Measurements from ENCODE around the gene TMEM132C. TPM values are rescaled to one million over a fixed set of nuclear protein-coding genes. Genes with fewer than 3 reads are reported as not detected.

TMEM132C gene
- total RNA-seq, 1 donor from 2014 or later: 3.9 TPM

GRCh38 chr12:128571906-128572810 is 305.2 kb downstream of the TMEM132C start:
- TF ChIP-seq EZH2phosphoT487 (IDR thresholded peaks at IDR 0.05): no peak
- no peak for TF ChIP-seq EZH2 (IDR thresholded peaks at IDR 0.05)
- no peak for TF ChIP-seq CTCF (IDR thresholded peaks at IDR 0.05)
- H3K4me1 Mint-ChIP-seq: peaks cover 15% of the 10 kb centered on the region

GRCh38 chr12:128573907-128574306 is 306.9 kb downstream of the TMEM132C start:
- H3K4me1 Mint-ChIP-seq: peaks cover 17% of the 10 kb centered on the region
- H4K20me1 ChIP-seq (ENCODE audit: low read depth): no peaks in the 10 kb centered on the region
- H3K27me3 Mint-ChIP-seq (ENCODE audit: insufficient read depth, low read depth): peaks cover 7% of the 10 kb centered on the region
- no peaks in the 10 kb centered on the region for H3K36me3 ChIP-seq
- peaks cover 37% of the 10 kb centered on the region for H3K36me3 Mint-ChIP-seq
- H3K9me3 Mint-ChIP-seq: peaks cover 3% of the 10 kb centered on the region
- H3K4me3 Mint-ChIP-seq: no peak overlapping the region
- no peaks in the 10 kb centered on the region for H3K79me2 ChIP-seq (ENCODE audit: low read depth)
- H3K9me3 ChIP-seq (ENCODE audit: low read depth): no peaks in the 10 kb centered on the region
- no peak overlapping the region for H3K4me2 ChIP-seq
- H3K4me1 ChIP-seq: no peaks in the 10 kb centered on the region
- no peak overlapping the region for H2AFZ ChIP-seq (replicated peaks)
- TF ChIP-seq EZH2 (IDR thresholded peaks at IDR 0.05): no peak
- TF ChIP-seq CTCF (IDR thresholded peaks at IDR 0.05): no peak
- TF ChIP-seq EZH2phosphoT487 (IDR thresholded peaks at IDR 0.05): no peak
- H3K4me3 ChIP-seq: no peak overlapping the region
- no peak overlapping the region for H3K9ac ChIP-seq
- H3K27ac ChIP-seq: no peak overlapping the region
- H3K27me3 ChIP-seq: no peaks in the 10 kb centered on the region
- no peaks in the 10 kb centered on the region for H3F3A ChIP-seq (ENCODE audit: low read depth)
- no peak overlapping the region for H3K27ac Mint-ChIP-seq
- DNase-seq (ENCODE audit: low spot score): no peak

More at GRCh38 chr12:128571906-128572810, 305.2 kb downstream of the TMEM132C start:
- Mint-ChIP-seq H3K4me3 (no peak overlapping the region), H3K36me3 (peaks cover 33% of the 10 kb centered on the region), H3K27me3 (ENCODE audit: insufficient read depth, low read depth) (peaks cover 3% of the 10 kb centered on the region), H3K9me3 (peaks cover 3% of the 10 kb centered on the region), H3K27ac (no peak overlapping the region)
- Histone ChIP-seq H3K9ac (no peak overlapping the region), H3K27ac (no peak overlapping the region), H3K79me2 (ENCODE audit: low read depth) (no peaks in the 10 kb centered on the region), H4K20me1 (ENCODE audit: low read depth) (no peaks in the 10 kb centered on the region), H3K4me3 (no peak overlapping the region), H3K4me2 (no peak overlapping the region), H3K27me3 (no peaks in the 10 kb centered on the region), H3F3A (ENCODE audit: low read depth) (no peaks in the 10 kb centered on the region), H2AFZ (replicated peaks) (no peak overlapping the region), H3K4me1 (no peaks in the 10 kb centered on the region), H3K9me3 (ENCODE audit: low read depth) (no peaks in the 10 kb centered on the region), H3K36me3 (no peaks in the 10 kb centered on the region)
- DNase-seq (ENCODE audit: low spot score): no peak

GRCh38 chr12:128578045-128578444 is 311.1 kb downstream of the TMEM132C start:
- no peak overlapping the region for H3K27ac Mint-ChIP-seq
- no peak overlapping the region for H3K4me3 ChIP-seq
- no peaks in the 10 kb centered on the region for H3K9me3 ChIP-seq (ENCODE audit: low read depth)
- peaks cover 12% of the 10 kb centered on the region for H3K9me3 Mint-ChIP-seq
- no peaks in the 10 kb centered on the region for H3K79me2 ChIP-seq (ENCODE audit: low read depth)
- H3K4me1 ChIP-seq: no peaks in the 10 kb centered on the region
- H3K4me3 Mint-ChIP-seq: no peak overlapping the region
- peaks cover 48% of the 10 kb centered on the region for H3K36me3 Mint-ChIP-seq
- H2AFZ ChIP-seq (replicated peaks): no peak overlapping the region
- no peaks in the 10 kb centered on the region for H3K27me3 ChIP-seq
- no peak overlapping the region for H3K9ac ChIP-seq
- DNase-seq (ENCODE audit: low spot score): no peak
- H3K4me2 ChIP-seq: no peak overlapping the region
- TF ChIP-seq EZH2phosphoT487 (IDR thresholded peaks at IDR 0.05) (no peak), CTCF (IDR thresholded peaks at IDR 0.05) (no peak), EZH2 (IDR thresholded peaks at IDR 0.05) (no peak)
- no peaks in the 10 kb centered on the region for H3F3A ChIP-seq (ENCODE audit: low read depth)
- peaks cover 14% of the 10 kb centered on the region for H3K4me1 Mint-ChIP-seq
- H4K20me1 ChIP-seq (ENCODE audit: low read depth): no peaks in the 10 kb centered on the region
- no peak overlapping the region for H3K27ac ChIP-seq
- H3K27me3 Mint-ChIP-seq (ENCODE audit: insufficient read depth, low read depth): peaks cover 4% of the 10 kb centered on the region
- no peaks in the 10 kb centered on the region for H3K36me3 ChIP-seq
